ENCODE results near the gene TMEM184B. TPM values are rescaled to one million over a fixed set of nuclear protein-coding genes. Genes with fewer than 3 reads are reported as not detected.
A peak's percentile ranks its signal among the peaks of the same experiment; 100 is the strongest.
"Not testable (repeated sequence)": the region's sequence is repeated elsewhere in the genome, so short reads cannot be mapped to it uniquely, and the experiment has no call there.

The TMEM184B gene
- total and polyA plus RNA-seq, 2 of the 8 experiments (the other 6 are each of a cell fraction or from before 2014, with no cell fraction given) = 41.6 to 81.0 TPM

DNA sequence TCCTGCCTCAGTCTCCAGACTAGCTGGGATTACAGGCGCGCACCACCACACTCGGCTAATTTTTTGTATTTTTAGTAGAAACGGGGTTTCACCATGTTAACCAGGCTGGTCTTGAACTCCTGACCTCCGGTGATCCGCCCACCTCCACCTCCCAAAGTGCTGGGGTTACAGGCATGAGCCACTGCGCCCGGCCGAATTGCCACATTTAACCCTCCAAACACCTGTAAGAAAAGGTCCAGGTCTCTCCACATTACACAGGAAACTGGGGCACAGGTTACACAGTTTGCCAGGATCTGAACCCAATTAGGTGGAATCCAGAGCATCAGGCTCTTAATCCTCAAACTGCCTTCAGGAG lies 95.3 kb downstream of the TMEM184B start:
- H3K27me3 ChIP-seq (replicated peaks in 1 of 4; ENCODE audit: control insufficient read depth in 3 of 4, extremely low read depth in 1 of 4, insufficient read depth in 3 of 4, low read length in 3 of 4); H3K4me3 ChIP-seq (ENCODE audit: extremely low read depth in 1 of 4, insufficient read depth in 2 of 4, low read depth in 3 of 4, low read length in 4 of 4); H3K23ac ChIP-seq (ENCODE audit: insufficient read length); H3K23me2 ChIP-seq (ENCODE audit: low read depth, low read length); H3K27ac ChIP-seq (ENCODE audit: low read depth, low read length); H3K79me1 ChIP-seq (ENCODE audit: low read depth, low read length); H3K79me2 ChIP-seq (ENCODE audit: control insufficient read depth in 1 of 2, insufficient read depth in 2 of 2, low read length in 2 of 2); H3K14ac ChIP-seq (ENCODE audit: insufficient read length); H2AFZ ChIP-seq (ENCODE audit: low read length); H2BK120ac ChIP-seq (replicated peaks; ENCODE audit: low read depth, low read length); H3K18ac ChIP-seq (ENCODE audit: extremely low read depth, low read length); H2BK15ac ChIP-seq (ENCODE audit: low read length); H2BK5ac ChIP-seq (ENCODE audit: low read depth, low read length); H4K20me1 ChIP-seq (replicated peaks in 1 of 2; ENCODE audit: control insufficient read depth in 1 of 2, insufficient read depth in 2 of 2, low read length in 2 of 2); H3K9ac ChIP-seq (replicated peaks in 1 of 4; ENCODE audit: extremely low read depth in 1 of 4, low read depth in 3 of 4, low read length in 3 of 4); H3K4ac ChIP-seq (replicated peaks; ENCODE audit: insufficient read length, low read depth, low read length); DNase-seq (ENCODE audit: low read depth in 1 of 2, low spot score in 2 of 2); H3K9me3 ChIP-seq (ENCODE audit: insufficient read depth in 2 of 2, low read depth in 1 of 2, low read length in 1 of 2); H3K56ac ChIP-seq (replicated peaks; ENCODE audit: insufficient read length, low read depth, low read length); H4K8ac ChIP-seq (ENCODE audit: extremely low read depth, insufficient read depth, low read length); H3K36me3 ChIP-seq (ENCODE audit: control insufficient read depth in 2 of 4, insufficient read depth in 4 of 4, low read length in 3 of 4); FAIRE-seq; H4K91ac ChIP-seq (replicated peaks; ENCODE audit: insufficient read length, low read length): not testable (repeated sequence)
- 0 out of 2 replicates have a peak overlapping the region, but pooled peaks have one; percentile 11 for H2AK5ac ChIP-seq (ENCODE audit: low read depth, low read length)
- H3K4me1 ChIP-seq (replicated peaks in 1 of 4; ENCODE audit: control insufficient read depth in 3 of 4, insufficient read depth in 4 of 4, low read length in 3 of 4) = peaks cover 0 to 16% (median 10%) of the 10 kb centered on the region in 4 experiments; a peak in 6 of 7 replicates
- H3K4me2 ChIP-seq (ENCODE audit: insufficient read depth in 1 of 2, low read depth in 2 of 2, low read length in 2 of 2) = peak overlapping the region in 1 of 2 experiments; percentile 18; a peak in 1 of 4 replicates
- ChIA-PET CTCF (ENCODE audit: partially characterized antibody) (interaction anchor here (0.6 to 2.2 kb wide), 10 partner anchors 13 to 177 kb away, joined by 3 to 5 read pairs (median 4); partner anchors contain the start of gene PICK1), POLR2A (ENCODE audit: partially characterized antibody) (interaction anchor here (1.2 to 2.0 kb wide), 4 partner anchors 11 to 107 kb away, joined by 3 to 7 read pairs (median 4); no protein-coding TSS in a partner anchor)
- H2BK12ac ChIP-seq (ENCODE audit: low read depth, low read length) = 0 out of 2 replicates have a peak overlapping the region, but pooled peaks have one; percentile 2
- 89% methylated on average over 8 of the region's 9 CpGs; no CpG with 5 or more reads in 1 of the 2 experiments for WGBS, 2 experiments (ENCODE audit: extremely low coverage in 1 of 2, insufficient coverage in 1 of 2, insufficient read length in 1 of 2, insufficient replicate concordance in 2 of 2, low coverage in 1 of 2, low lambda C conversion rate in 2 of 2, missing lambda C conversion rate in 1 of 2)
- H4K5ac ChIP-seq (ENCODE audit: insufficient read length, low read depth, low read length) = peak overlapping the region; percentile 11
- H2BK20ac ChIP-seq (ENCODE audit: low read length) = peak overlapping the region; percentile 9; the same call in 1 of the 2 replicates
